H1 (cell line): ENCODE data around the gene RNF212. TPM values are rescaled to one million over a fixed set of nuclear protein-coding genes. Genes with fewer than 3 reads are reported as not detected.

Source experiments
- ASH2L ChIP-seq: fragments of 200-600, 300-600 bp; sonication (generic); IDR thresholded peaks from one replicate; pipeline ENCODE4 v1.7.1; 2017; ENCODE audit warnings: low read length
- ATF2 ChIP-seq: IDR thresholded peaks from 2 replicates; pipeline ENCODE4 v1.6.1; 2012; ENCODE audit warnings: low read length, inconsistent platforms
- ATF3 ChIP-seq: IDR thresholded peaks from 2 replicates; pipeline ENCODE4 v1.6.1; 2011; ENCODE audit warnings: low read depth, mild to moderate bottlenecking, low read length; ENCODE audit not compliant: insufficient read depth
- BCL11A ChIP-seq, 2 experiments: IDR thresholded peaks; one replicate each; pipeline ENCODE4 v1.6.1; 2011; ENCODE audit warnings: low read depth in 2 of 2, low read length in 2 of 2, mild to moderate bottlenecking in 2 of 2
- BRCA1 ChIP-seq: IDR thresholded peaks from 2 replicates; pipeline ENCODE4 v1.6.1; 2012; ENCODE audit warnings: low read depth, low read length, improper control_type of control experiment
- CEBPB ChIP-seq: IDR thresholded peaks from 2 replicates; pipeline ENCODE4 v1.6.1; 2012; ENCODE audit warnings: low read depth, low read length
- CTBP2 ChIP-seq: IDR thresholded peaks from 2 replicates; pipeline ENCODE4 v1.7.0; 2011; ENCODE audit warnings: borderline replicate concordance, mild to moderate bottlenecking, moderate library complexity, mixed read lengths, low read length; ENCODE audit not compliant: insufficient read depth, insufficient read length
- CTCF ChIP-seq, 3 experiments: IDR thresholded peaks; 1 replicate in 2 of 3; 2 replicates in 1 of 3; pipeline versions ENCODE4 v1.5.1 to v1.6.1; 2011; ENCODE audit warnings: low read length in 3 of 3, mild to moderate bottlenecking in 3 of 3, inconsistent platforms in 2 of 3, low read depth in 1 of 3, moderate library complexity in 1 of 3; ENCODE audit not compliant: insufficient read depth in 1 of 3; ENCODE audit errors: control extremely low read depth in 1 of 3
- EGR1 ChIP-seq: IDR thresholded peaks from 2 replicates; pipeline ENCODE4 v1.6.1; 2011; ENCODE audit warnings: low read depth, low read length, borderline replicate concordance
- GTF2F1 ChIP-seq: IDR thresholded peaks from 2 replicates; pipeline ENCODE4 v1.6.1; 2012; ENCODE audit warnings: low read depth, low read length, improper control_type of control experiment, borderline replicate concordance
- POLR2A ChIP-seq, 2 experiments: IDR thresholded peaks; 1 replicate in 1 of 2; 2 replicates in 1 of 2; pipeline ENCODE4 v1.6.1; 2011; ENCODE audit warnings: low read depth in 2 of 2, low read length in 2 of 2, mild to moderate bottlenecking in 2 of 2; ENCODE audit errors: control extremely low read depth in 1 of 2
- RNF2 ChIP-seq: fragments of 200-900, 300-1000 bp; sonication (generic); IDR thresholded peaks from 2 replicates; pipeline ENCODE4 v1.7.1; 2016; ENCODE audit warnings: borderline replicate concordance, low read depth, mild to moderate bottlenecking, antibody characterized with exemption, low read length; ENCODE audit not compliant: poor library complexity, severe bottlenecking; ENCODE audit errors: missing control alignments
- SAP30 ChIP-seq: fragments of 300-600 bp; sonication (generic); IDR thresholded peaks from 2 replicates; pipeline ENCODE4 v1.7.1; 2012; ENCODE audit warnings: low read length, moderate library complexity, mild to moderate bottlenecking, inconsistent platforms; ENCODE audit not compliant: insufficient read depth, insufficient replicate concordance
- SP4 ChIP-seq: IDR thresholded peaks from 2 replicates; pipeline ENCODE4 v1.6.1; 2012; ENCODE audit warnings: low read length, inconsistent platforms
- SRF ChIP-seq: IDR thresholded peaks from 2 replicates; pipeline ENCODE4 v1.6.1; 2011; ENCODE audit warnings: mild to moderate bottlenecking, low read depth, low read length, moderate library complexity
- TAF1 ChIP-seq: IDR thresholded peaks from 2 replicates; pipeline ENCODE4 v1.6.1; 2011; ENCODE audit warnings: mild to moderate bottlenecking, low read depth, low read length
- TBP ChIP-seq: IDR thresholded peaks from 2 replicates; pipeline ENCODE4 v1.6.1; 2011; ENCODE audit warnings: low read depth, low read length, improper control_type of control experiment
- YY1 ChIP-seq: IDR thresholded peaks from 2 replicates; pipeline ENCODE4 v1.6.1; 2011; ENCODE audit warnings: low read depth, mild to moderate bottlenecking, low read length
- polyA plus RNA-seq, 7 experiments: library from polyadenylated mRNA; depleted of rRNA in 3 of 7; stranded (reverse) in 5 of 7; unstranded in 2 of 7; fragments of >200 nt in 5 of 7; fragments of 200-250 nt in 2 of 7; gene quantifications; 1 replicate in 5 of 7; 2 replicates in 1 of 7; 4 replicates in 1 of 7; pipeline versions ENCODE4 v1.2.1 to v1.2.3, GENCODE V29; 2011 to 2013; ENCODE audit warnings: missing spikeins in 2 of 7, mixed read lengths in 2 of 7
- total RNA-seq: library from RNA; stranded (reverse); fragmentation: NEBNext Ultra II Directional; extraction: Animal tissue kit (Norgen Biotek cat#: 25700); gene quantifications from 2 replicates; pipeline ENCODE4 v1.2.1, GENCODE V29; 2021

Gene RNF212
- total and polyA plus RNA-seq, 2 of the 8 experiments (the other 6 are each of a cell fraction or from before 2014, with no cell fraction given) = 3.4 to 5.4 TPM

GRCh38 chr4:1050486-1051213 is 62.7 kb downstream of the RNF212 start (continued):
- TF ChIP-seq ATF2 (no peak), TAF1 (no peak), CEBPB (peak; percentile 80), YY1 (no peak), RNF2 (no peak), BCL11A (IDR thresholded peaks at IDR 0.05; ENCODE audit: low read depth in 2 of 2, low read length in 2 of 2) (no peak), POLR2A (IDR thresholded peaks at IDR 0.05; ENCODE audit: control extremely low read depth in 1 of 2, low read depth in 2 of 2, low read length in 2 of 2) (no peak), ATF3 (no peak), SRF (0 out of 2 replicates have a peak, but pooled peaks have one; percentile 8), TBP (no peak), ASH2L (peak; percentile 36), EGR1 (no peak), CTCF (IDR thresholded peaks at IDR 0.05; ENCODE audit: control extremely low read depth in 1 of 3, insufficient read depth in 1 of 3, low read depth in 1 of 3, low read length in 3 of 3) (peak in 2 of 3 experiments; percentile 74; a peak in 3 of 4 replicates), BRCA1 (no peak), SAP30 (no peak), CTBP2 (no peak), SP4 (no peak), GTF2F1 (no peak)
